Uterus (tissue), 4 donors: ENCODE measurements around the gene EYA4. TPM values are rescaled to one million over a fixed set of nuclear protein-coding genes. Genes with fewer than 3 reads are reported as not detected.

Source experiments
- DNase-seq, 2 donors: peaks; one replicate each; pipeline ENCODE4 v3.0.0-alpha.2; 2019 to 2020
- H3K27ac ChIP-seq, 2 donors: fragments of 200-600 bp; sonication (generic); 1 replicate in 1 of 2; 2 replicates in 1 of 2; pipeline ENCODE4 v1.5.1; 2016 to 2018
- H3K27me3 ChIP-seq, 2 donors: fragments of 200-600 bp; sonication (generic); one replicate each; pipeline ENCODE4 v1.5.1; 2018 to 2019; ENCODE audit warnings: control low read depth in 1 of 2
- H3K36me3 ChIP-seq, 2 donors: fragments of 200-600 bp; sonication (generic); one replicate each; pipeline ENCODE4 v1.5.1; 2019; ENCODE audit warnings: control low read depth in 1 of 2
- H3K4me1 ChIP-seq, 2 donors: fragments of 200-600 bp; sonication (generic); one replicate each; pipeline ENCODE4 v1.5.1; 2018 to 2019; ENCODE audit warnings: control low read depth in 1 of 2
- H3K4me3 ChIP-seq, 2 donors: fragments of 200-600 bp; sonication (generic); 1 replicate in 1 of 2; 2 replicates in 1 of 2; pipeline ENCODE4 v1.5.1; 2018 to 2019; ENCODE audit warnings: mild to moderate bottlenecking in 1 of 2
- H3K9me3 ChIP-seq, 2 donors: fragments of 200-600 bp; sonication (generic); one replicate each; pipeline ENCODE4 v1.5.1; 2019; ENCODE audit warnings: control low read depth in 1 of 2
- POLR2A ChIP-seq, 2 donors: fragments of 450-650 bp; IDR thresholded peaks; one replicate each; pipeline ENCODE4 v1.6.1; 2016; ENCODE audit warnings: antibody characterized with exemption in 2 of 2, mild to moderate bottlenecking in 1 of 2, moderate library complexity in 1 of 2
- intact Hi-C: fragments of 100-400 bp; cut with DNase I; formaldehyde crosslinking; loops from one replicate; pipeline ENCODE4 v1.15.1; 2023; ENCODE audit warnings: low total_unique reads
- total RNA-seq, 4 donors: library from RNA; depleted of rRNA in 3 of 4; stranded (reverse); fragments of >200 nt in 3 of 4; gene quantifications; one replicate each; pipeline versions ENCODE4 v1.1.0 to v1.2.4, GENCODE V29; 2014 to 2023
- TF ChIP-seq, protein P1 (sequence below), 4 experiments: fragments of 200-600 bp in 2 of 4; fragments of 450-650 bp in 2 of 4; sonication (generic) in 2 of 4; IDR thresholded peaks; one replicate each; pipeline ENCODE4 v1.5.1; 2016 to 2019; ENCODE audit warnings: antibody characterized with exemption in 4 of 4, mild to moderate bottlenecking in 2 of 4, moderate library complexity in 1 of 4
- donor health status: DM: yes; HTN: yes; CAD: no.

EYA4 gene
- total RNA-seq, 4 donors from 2014 or later, result 2.0 to 8.8 (median 8.4) TPM; not detected in 1

- H3K4me3 ChIP-seq, result no peak overlapping the region
- intact Hi-C loops, result no loop called here
- TF ChIP-seq, protein P1, sequence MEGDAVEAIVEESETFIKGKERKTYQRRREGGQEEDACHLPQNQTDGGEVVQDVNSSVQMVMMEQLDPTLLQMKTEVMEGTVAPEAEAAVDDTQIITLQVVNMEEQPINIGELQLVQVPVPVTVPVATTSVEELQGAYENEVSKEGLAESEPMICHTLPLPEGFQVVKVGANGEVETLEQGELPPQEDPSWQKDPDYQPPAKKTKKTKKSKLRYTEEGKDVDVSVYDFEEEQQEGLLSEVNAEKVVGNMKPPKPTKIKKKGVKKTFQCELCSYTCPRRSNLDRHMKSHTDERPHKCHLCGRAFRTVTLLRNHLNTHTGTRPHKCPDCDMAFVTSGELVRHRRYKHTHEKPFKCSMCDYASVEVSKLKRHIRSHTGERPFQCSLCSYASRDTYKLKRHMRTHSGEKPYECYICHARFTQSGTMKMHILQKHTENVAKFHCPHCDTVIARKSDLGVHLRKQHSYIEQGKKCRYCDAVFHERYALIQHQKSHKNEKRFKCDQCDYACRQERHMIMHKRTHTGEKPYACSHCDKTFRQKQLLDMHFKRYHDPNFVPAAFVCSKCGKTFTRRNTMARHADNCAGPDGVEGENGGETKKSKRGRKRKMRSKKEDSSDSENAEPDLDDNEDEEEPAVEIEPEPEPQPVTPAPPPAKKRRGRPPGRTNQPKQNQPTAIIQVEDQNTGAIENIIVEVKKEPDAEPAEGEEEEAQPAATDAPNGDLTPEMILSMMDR (IDR thresholded peaks at IDR 0.05), result no peak
- TF ChIP-seq POLR2A (IDR thresholded peaks at IDR 0.05), result no peak
Observed at GRCh38 chr6:133317704-133318103, 76.5 kb downstream of the EYA4 start.

GRCh38 chr6:133326584-133326983 is 85.4 kb downstream of the EYA4 start:
- H3K27me3 ChIP-seq, result no peaks in the 10 kb centered on the region
- intact Hi-C loops, result no loop called here
- no peak for DNase-seq
- no peaks in the 10 kb centered on the region for H3K4me1 ChIP-seq
- TF ChIP-seq, protein P1 (IDR thresholded peaks at IDR 0.05), result no peak
- no peak for TF ChIP-seq POLR2A (IDR thresholded peaks at IDR 0.05)
- no peaks in the 10 kb centered on the region for H3K9me3 ChIP-seq
- no peak overlapping the region for H3K27ac ChIP-seq
- H3K4me3 ChIP-seq, result no peak overlapping the region
- H3K36me3 ChIP-seq, result no peaks in the 10 kb centered on the region

More at GRCh38 chr6:133317704-133318103, 76.5 kb downstream of the EYA4 start:
- no peaks in the 10 kb centered on the region for H3K36me3 ChIP-seq
- H3K27ac ChIP-seq, result no peak overlapping the region
- DNase-seq, result no peak
- H3K27me3 ChIP-seq, result peaks cover 0 to 4% of the 10 kb centered on the region in 2 donors
- H3K4me1 ChIP-seq, result no peaks in the 10 kb centered on the region
- no peaks in the 10 kb centered on the region for H3K9me3 ChIP-seq

DNA sequence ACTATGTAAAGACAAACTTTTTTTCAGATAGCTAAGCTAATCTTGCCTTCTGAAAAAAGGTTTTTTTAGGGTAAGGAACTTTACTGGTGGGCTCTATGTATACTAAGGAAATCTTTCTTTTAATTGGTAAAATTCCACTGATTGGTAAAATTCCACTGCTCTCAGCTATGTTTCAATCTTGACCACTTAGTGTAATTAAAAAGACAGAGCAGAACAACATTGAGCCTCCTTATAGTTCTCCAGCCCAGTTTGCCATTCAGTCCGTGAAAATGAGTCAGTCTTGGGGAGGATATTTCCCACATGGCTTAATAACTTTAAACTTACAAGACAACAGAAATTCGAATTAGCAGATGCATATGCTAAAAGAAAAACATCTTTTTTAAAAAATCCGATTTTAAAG is 92.7 kb downstream of the EYA4 start:
- H3K27ac ChIP-seq, result no peak overlapping the region
- no peak overlapping the region for H3K4me3 ChIP-seq
- no peaks in the 10 kb centered on the region for H3K36me3 ChIP-seq
- intact Hi-C loops, result no loop called here
- no peaks in the 10 kb centered on the region for H3K9me3 ChIP-seq
- no peak for DNase-seq
- H3K4me1 ChIP-seq, result no peaks in the 10 kb centered on the region
- no peaks in the 10 kb centered on the region for H3K27me3 ChIP-seq
- TF ChIP-seq, protein P1 (IDR thresholded peaks at IDR 0.05), result no peak
- TF ChIP-seq POLR2A (IDR thresholded peaks at IDR 0.05), result no peak

GRCh38 chr6:133337308-133337707 is 96.2 kb downstream of the EYA4 start:
- Histone ChIP-seq H3K4me1 (no peaks in the 10 kb centered on the region), H3K27ac (no peak overlapping the region), H3K27me3 (no peaks in the 10 kb centered on the region), H3K4me3 (no peak overlapping the region), H3K36me3 (no peaks in the 10 kb centered on the region), H3K9me3 (no peaks in the 10 kb centered on the region)
- intact Hi-C loops, result no loop called here
- no peak for DNase-seq
- TF ChIP-seq POLR2A (IDR thresholded peaks at IDR 0.05), result no peak
- TF ChIP-seq, protein P1 (IDR thresholded peaks at IDR 0.05), result no peak

- intact Hi-C loops, result no loop called here
- no peaks in the 10 kb centered on the region for H3K36me3 ChIP-seq
- no peaks in the 10 kb centered on the region for H3K9me3 ChIP-seq
- no peak for DNase-seq
- H3K27ac ChIP-seq, result no peak overlapping the region
- TF ChIP-seq, protein P1 (IDR thresholded peaks at IDR 0.05), result no peak
- TF ChIP-seq POLR2A (IDR thresholded peaks at IDR 0.05), result no peak
- H3K27me3 ChIP-seq, result peaks cover 0 to 4% of the 10 kb centered on the region in 2 donors
- H3K4me3 ChIP-seq, result no peak overlapping the region
- no peaks in the 10 kb centered on the region for H3K4me1 ChIP-seq
Observed at GRCh38 chr6:133339543-133340384, 98.6 kb downstream of the EYA4 start.
